OCI-LY3 (cell line): ENCODE data around the gene TK2.
A peak's percentile ranks its signal among the peaks of the same experiment; 100 is the strongest.

Experiments used
- H2AFZ ChIP-seq: fragments of 200-600, 300-600 bp; shearing (Covaris generic); 2 replicates; pipeline ENCODE4 v1.6.0; 2014; ENCODE audit warnings: antibody characterized with exemption, low read depth, low read length
- H3K27ac ChIP-seq: fragments of 200-600, 300-600 bp; sonication (generic); 2 replicates; pipeline ENCODE4 v1.5.1; 2014; ENCODE audit warnings: mild to moderate bottlenecking, low read length, moderate library complexity, mixed read lengths
- H3K27me3 ChIP-seq: fragments of 200-600, 300-600 bp; sonication (generic); 2 replicates; pipeline ENCODE4 v1.6.1; 2014; ENCODE audit warnings: low read depth, low read length, mixed read lengths
- H3K36me3 ChIP-seq: fragments of 200-600, 300-600 bp; sonication (generic); replicated peaks from 2 replicates; pipeline ENCODE3; 2014; ENCODE audit warnings: low read depth, low read length, mixed read lengths
- H3K4me1 ChIP-seq: fragments of 300-600, 200-600 bp; sonication (generic); 2 replicates; pipeline ENCODE4 v1.6.1; 2014; ENCODE audit warnings: low read length, mixed read lengths
- H3K4me2 ChIP-seq: fragments of 200-600, 300-600 bp; sonication (generic); 2 replicates; pipeline ENCODE4 v1.6.1; 2014; ENCODE audit warnings: low read length, mixed read lengths
- H3K4me3 ChIP-seq: fragments of 300-600, 200-600 bp; sonication (generic); 2 replicates; pipeline ENCODE4 v1.5.1; 2014; ENCODE audit warnings: antibody characterized with exemption, mild to moderate bottlenecking, low read length, moderate library complexity
- H3K79me2 ChIP-seq: fragments of 300-600, 200-600 bp; shearing (Covaris generic); 2 replicates; pipeline ENCODE4 v1.6.1; 2014; ENCODE audit warnings: mild to moderate bottlenecking, low read length, mixed read lengths
- H3K9ac ChIP-seq: fragments of 300-600, 200-600 bp; shearing (Covaris generic); 2 replicates; pipeline ENCODE4 v1.6.0; 2014; ENCODE audit warnings: mild to moderate bottlenecking, low read length, moderate library complexity
- H3K9me3 ChIP-seq: fragments of 200-600, 300-600 bp; shearing (Covaris generic); 2 replicates; pipeline ENCODE4 v1.6.1; 2014; ENCODE audit warnings: low read length, mixed read lengths; ENCODE audit not compliant: insufficient read depth
- H4K20me1 ChIP-seq: fragments of 200-600, 300-600 bp; sonication (generic); 2 replicates; pipeline ENCODE4 v1.6.1; 2016; ENCODE audit warnings: low read length, mixed read lengths; ENCODE audit not compliant: insufficient read depth
- CTCF ChIP-seq: fragments of 200-600, 300-600 bp; sonication (generic); IDR thresholded peaks from 2 replicates; pipeline ENCODE4 v1.5.1; 2014; ENCODE audit warnings: antibody characterized with exemption, low read length, low read depth
- EZH2phosphoT487 ChIP-seq: fragments of 200-600 bp; shearing (Covaris generic); IDR thresholded peaks from 2 replicates; pipeline ENCODE4 v1.6.1; 2018; ENCODE audit warnings: antibody characterized with exemption, mixed run types, low read depth

TK2 gene

DNA sequence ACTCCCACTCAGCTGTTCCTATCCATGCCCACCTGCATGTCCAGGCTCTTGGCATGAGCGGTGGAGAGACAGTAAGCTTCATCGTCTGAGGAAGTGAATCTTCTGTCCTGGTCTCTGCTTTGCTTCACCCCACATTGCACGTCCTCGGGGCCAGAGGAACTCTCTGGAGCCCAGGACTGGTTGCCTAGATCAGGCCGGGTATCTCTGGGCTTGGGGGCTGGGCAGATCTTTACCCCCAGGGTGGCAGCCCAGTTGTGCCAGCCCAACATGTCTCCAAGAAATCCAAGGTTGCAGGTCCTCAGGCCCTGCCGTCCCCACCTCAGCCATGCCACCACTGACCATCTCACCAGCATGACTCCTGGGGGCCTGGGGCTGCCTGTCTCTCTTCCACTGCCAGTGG, 64.5 kb downstream of the TK2 start:
- Histone ChIP-seq H3K9ac (no peak overlapping the region), H3K4me2 (peak overlapping the region; percentile 15), H3K4me1 (peaks cover 25% of the 10 kb centered on the region), H3K79me2 (no peaks in the 10 kb centered on the region), H3K27ac (no peak overlapping the region), H3K27me3 (no peaks in the 10 kb centered on the region), H3K36me3 (no peaks in the 10 kb centered on the region), H3K9me3 (no peaks in the 10 kb centered on the region), H3K4me3 (no peak overlapping the region), H4K20me1 (no peaks in the 10 kb centered on the region), H2AFZ (no peak overlapping the region)
- TF ChIP-seq EZH2phosphoT487: no peak
- no peak for TF ChIP-seq CTCF

- Histone ChIP-seq H3K9ac (no peak overlapping the region), H3K27ac (no peak overlapping the region), H2AFZ (no peak overlapping the region), H3K4me1 (peaks cover 33% of the 10 kb centered on the region), H3K4me2 (peak overlapping the region; percentile 15), H3K79me2 (no peaks in the 10 kb centered on the region), H3K27me3 (no peaks in the 10 kb centered on the region), H4K20me1 (no peaks in the 10 kb centered on the region), H3K4me3 (no peak overlapping the region), H3K36me3 (no peaks in the 10 kb centered on the region), H3K9me3 (no peaks in the 10 kb centered on the region)
- TF ChIP-seq CTCF (peak; percentile 49), EZH2phosphoT487 (no peak)
Measured at GRCh38 chr16:66484453-66485213, 65.3 kb downstream of the TK2 start.

- TF ChIP-seq CTCF: peak; percentile 96
- TF ChIP-seq EZH2phosphoT487: no peak
- no peak overlapping the region for H2AFZ ChIP-seq
- H3K27ac ChIP-seq: no peak overlapping the region
- H3K9ac ChIP-seq: peak overlapping the region; percentile 8; the same call in 1 of the 2 replicates
- H3K79me2 ChIP-seq: no peaks in the 10 kb centered on the region
- H3K4me2 ChIP-seq: peak overlapping the region; percentile 63
- no peaks in the 10 kb centered on the region for H4K20me1 ChIP-seq
- no peaks in the 10 kb centered on the region for H3K36me3 ChIP-seq
- peak overlapping the region; percentile 30 for H3K4me3 ChIP-seq
- H3K27me3 ChIP-seq: no peaks in the 10 kb centered on the region
- peaks cover 41% of the 10 kb centered on the region for H3K4me1 ChIP-seq
- no peaks in the 10 kb centered on the region for H3K9me3 ChIP-seq
Measured at GRCh38 chr16:66483689-66484452, 66.1 kb downstream of the TK2 start.

- no peak overlapping the region for H2AFZ ChIP-seq
- H4K20me1 ChIP-seq: no peaks in the 10 kb centered on the region
- no peaks in the 10 kb centered on the region for H3K36me3 ChIP-seq
- H3K79me2 ChIP-seq: no peaks in the 10 kb centered on the region
- no peak overlapping the region for H3K4me3 ChIP-seq
- no peak overlapping the region for H3K9ac ChIP-seq
- no peaks in the 10 kb centered on the region for H3K27me3 ChIP-seq
- no peaks in the 10 kb centered on the region for H3K9me3 ChIP-seq
- H3K27ac ChIP-seq: no peak overlapping the region
- H3K4me2 ChIP-seq: no peak overlapping the region
- peaks cover 57% of the 10 kb centered on the region for H3K4me1 ChIP-seq
- TF ChIP-seq EZH2phosphoT487 (no peak), CTCF (no peak)
Measured at GRCh38 chr16:66481943-66482390, 68.0 kb downstream of the TK2 start.
